H9 (cell line): ENCODE measurements around the gene ADAMTS17. TPM values are rescaled to one million over a fixed set of nuclear protein-coding genes. Genes with fewer than 3 reads are reported as not detected.

ENCODE experiments used
- DNase-seq: peaks from one replicate; pipeline ENCODE4 v3.0.0-alpha.2; 2017
- H2AFZ ChIP-seq: one replicate; pipeline ENCODE4 v1.6.1; 2013; ENCODE audit warnings: mild to moderate bottlenecking, low read length, control low read depth, moderate library complexity
- H2AK5ac ChIP-seq: 2 replicates; pipeline ENCODE4 v1.6.1; 2013; ENCODE audit warnings: low read length, control low read depth, mixed read lengths; ENCODE audit not compliant: insufficient read length
- H2BK120ac ChIP-seq: one replicate; pipeline ENCODE4 v1.6.1; 2013; ENCODE audit warnings: low read depth, mild to moderate bottlenecking, low read length, control low read depth, inconsistent platforms; ENCODE audit not compliant: poor library complexity, severe bottlenecking
- H2BK12ac ChIP-seq: 2 replicates; pipeline ENCODE4 v1.6.1; 2013; ENCODE audit warnings: low read length, control low read depth, mixed read lengths, low read depth; ENCODE audit not compliant: insufficient read length
- H2BK15ac ChIP-seq: 2 replicates; pipeline ENCODE4 v1.6.1; 2013; ENCODE audit warnings: low read depth, low read length, control low read depth
- H2BK20ac ChIP-seq: one replicate; pipeline ENCODE4 v1.6.1; 2013; ENCODE audit warnings: low read depth, mild to moderate bottlenecking, low read length, control low read depth, inconsistent platforms; ENCODE audit not compliant: poor library complexity, severe bottlenecking
- H2BK5ac ChIP-seq: 2 replicates; pipeline ENCODE4 v1.6.1; 2013; ENCODE audit warnings: low read length, control low read depth, mixed read lengths; ENCODE audit not compliant: insufficient read length
- H3K14ac ChIP-seq: 2 replicates; pipeline ENCODE4 v1.6.1; 2013; ENCODE audit warnings: low read length, control low read depth; ENCODE audit not compliant: insufficient read depth
- H3K18ac ChIP-seq: 2 replicates; pipeline ENCODE4 v1.6.1; 2013; ENCODE audit warnings: low read depth, mild to moderate bottlenecking, mixed read lengths, low read length, control low read depth; ENCODE audit not compliant: insufficient read length
- H3K23ac ChIP-seq: 2 replicates; pipeline ENCODE4 v1.6.1; 2013; ENCODE audit warnings: low read length, control low read depth, mixed read lengths, low read depth; ENCODE audit not compliant: insufficient read length
- H3K23me2 ChIP-seq: 2 replicates; pipeline ENCODE4 v1.6.1; 2013; ENCODE audit warnings: low read depth, mild to moderate bottlenecking, mixed read lengths, low read length, control low read depth; ENCODE audit not compliant: insufficient read length, poor library complexity, severe bottlenecking
- H3K27ac ChIP-seq: 2 replicates; pipeline ENCODE4 v1.5.1; 2013; ENCODE audit warnings: low read length, control low read depth, mixed read lengths, low read depth; ENCODE audit not compliant: insufficient read length
- H3K27me3 ChIP-seq: 2 replicates; pipeline ENCODE4 v1.6.1; 2013; ENCODE audit warnings: low read length, control low read depth, inconsistent platforms; ENCODE audit not compliant: insufficient read depth
- H3K4ac ChIP-seq: 2 replicates; pipeline ENCODE4 v1.6.1; 2013; ENCODE audit warnings: low read depth, mild to moderate bottlenecking, control low read depth, inconsistent platforms, low read length, moderate library complexity
- H3K4me1 ChIP-seq: 2 replicates; pipeline ENCODE4 v1.6.1; 2013; ENCODE audit warnings: low read length, control low read depth, inconsistent platforms; ENCODE audit not compliant: insufficient read depth
- H3K4me2 ChIP-seq: 2 replicates; pipeline ENCODE4 v1.6.1; 2013; ENCODE audit warnings: low read length, control low read depth, mixed read lengths; ENCODE audit not compliant: insufficient read length, insufficient read depth
- H3K56ac ChIP-seq: 2 replicates; pipeline ENCODE4 v1.6.1; 2013; ENCODE audit warnings: low read depth, mild to moderate bottlenecking, mixed read lengths, low read length, control low read depth; ENCODE audit not compliant: insufficient read length
- H3K79me1 ChIP-seq: 2 replicates; pipeline ENCODE4 v1.6.1; 2013; ENCODE audit warnings: low read depth, mild to moderate bottlenecking, moderate library complexity, low read length, control low read depth, inconsistent platforms; ENCODE audit not compliant: insufficient read depth, poor library complexity, severe bottlenecking
- H3K79me2 ChIP-seq: 2 replicates; pipeline ENCODE4 v1.6.1; 2013; ENCODE audit warnings: low read length, control low read depth, inconsistent platforms; ENCODE audit not compliant: insufficient read depth
- H3K9ac ChIP-seq: 2 replicates; pipeline ENCODE4 v1.6.1; 2013; ENCODE audit warnings: low read length, control low read depth, mixed read lengths; ENCODE audit not compliant: insufficient read length; ENCODE audit errors: extremely low read depth
- H3K9me3 ChIP-seq: one replicate; pipeline ENCODE4 v1.6.1; 2013; ENCODE audit warnings: low read depth, low read length, inconsistent platforms; ENCODE audit not compliant: control insufficient read depth
- H3T11ph ChIP-seq: one replicate; pipeline ENCODE4 v1.6.1; 2013; ENCODE audit warnings: mild to moderate bottlenecking, low read length, control low read depth, inconsistent platforms
- H4K20me1 ChIP-seq: one replicate; pipeline ENCODE4 v1.6.1; 2013; ENCODE audit not compliant: control insufficient read depth, insufficient read length, insufficient read depth
- H4K5ac ChIP-seq: 2 replicates; pipeline ENCODE4 v1.6.1; 2013; ENCODE audit warnings: low read depth, mild to moderate bottlenecking, mixed read lengths, low read length, control low read depth; ENCODE audit not compliant: insufficient read length
- H4K8ac ChIP-seq: replicated peaks from 2 replicates; pipeline ENCODE4 v1.6.1; 2013; ENCODE audit warnings: low read length, control low read depth, mixed read lengths, low read depth; ENCODE audit not compliant: insufficient read length
- H4K91ac ChIP-seq: 2 replicates; pipeline ENCODE4 v1.6.1; 2013; ENCODE audit warnings: low read depth, mild to moderate bottlenecking, moderate library complexity, mixed read lengths, low read length, control low read depth; ENCODE audit not compliant: insufficient read length
- H3K27ac Mint-ChIP-seq, 3 experiments: 2 replicates in 2 of 3; 3 replicates in 1 of 3; pipeline ENCODE4 v1.8.0; 2020 to 2021; ENCODE audit warnings: mixed read lengths in 3 of 3, mild to moderate bottlenecking in 1 of 3, moderate library complexity in 1 of 3
- H3K27me3 Mint-ChIP-seq: 2 replicates; pipeline ENCODE4 v1.8.0; 2021; ENCODE audit warnings: low read depth, mild to moderate bottlenecking, moderate library complexity, mixed read lengths
- H3K36me3 Mint-ChIP-seq, 3 experiments: 2 replicates in 2 of 3; 3 replicates in 1 of 3; pipeline ENCODE4 v1.8.0; 2020 to 2021; ENCODE audit warnings: low read depth in 3 of 3, mixed read lengths in 3 of 3; ENCODE audit not compliant: insufficient read depth in 1 of 3
- H3K4me1 Mint-ChIP-seq, 2 experiments: 2 replicates each; pipeline ENCODE4 v1.8.0; 2020; ENCODE audit warnings: mixed read lengths in 2 of 2
- H3K4me3 Mint-ChIP-seq, 2 experiments: 2 replicates in 1 of 2; 3 replicates in 1 of 2; pipeline ENCODE4 v1.8.0; 2020 to 2021; ENCODE audit warnings: mild to moderate bottlenecking in 2 of 2, mixed read lengths in 2 of 2, moderate library complexity in 1 of 2
- H3K9me3 Mint-ChIP-seq, 2 experiments: 2 replicates in 1 of 2; 3 replicates in 1 of 2; pipeline ENCODE4 v1.8.0; 2020; ENCODE audit warnings: mild to moderate bottlenecking in 2 of 2, mixed read lengths in 2 of 2, moderate library complexity in 1 of 2
- CTCF ChIP-seq: fragments of 200-600 bp; sonication (generic); conservative IDR thresholded peaks from 3 replicates; pipeline ENCODE4 v1.8.0; 2021; ENCODE audit warnings: antibody characterized with exemption, mild to moderate bottlenecking
- WGBS: extraction: QIAGEN DNeasy Blood & Tissue Kit; methylation state at CpG from one replicate; pipeline ENCODE4 v1.1.7; 2013; ENCODE audit warnings: missing lambda C conversion rate, low lambda C conversion rate, mixed read lengths; ENCODE audit not compliant: insufficient read length; ENCODE audit errors: extremely low coverage; 5-methylcytosine and 5-hydroxymethylcytosine counted together
- total RNA-seq: library from RNA; stranded (reverse); gene quantifications from 2 replicates; pipeline ENCODE4 v1.2.1, GENCODE V29; 2021

Gene ADAMTS17
- total RNA-seq, 1 experiment from 2014 or later, result 2.9 TPM

GRCh38 chr15:100285641-100286295 is 56.0 kb downstream of the ADAMTS17 start:
- H2BK12ac ChIP-seq, result no peak overlapping the region
- H3K4me1 ChIP-seq, result no peaks in the 10 kb centered on the region
- no peak for DNase-seq
- Mint-ChIP-seq H3K27ac (peak overlapping the region in 1 of 3 experiments; percentile 23; a peak in 3 of 7 replicates), H3K36me3 (peaks cover 0 to 3% (median 0%) of the 10 kb centered on the region in 3 experiments; a peak in 1 of 7 replicates), H3K4me3 (no peak overlapping the region), H3K9me3 (peaks cover 0 to 2% of the 10 kb centered on the region in 2 experiments; a peak in 1 of 5 replicates), H3K27me3 (no peaks in the 10 kb centered on the region), H3K4me1 (peaks cover under 1 to 4% of the 10 kb centered on the region in 2 experiments; a peak in 3 of 4 replicates)
- no peaks in the 10 kb centered on the region for H3K79me2 ChIP-seq
- H4K91ac ChIP-seq, result no peak overlapping the region
- H2BK5ac ChIP-seq, result no peak overlapping the region
- no peaks in the 10 kb centered on the region for H3K27me3 ChIP-seq
- H3K4me2 ChIP-seq, result no peak overlapping the region
- WGBS, result no CpG with 5 or more reads among the region's 15 CpGs
- H3K4ac ChIP-seq, result no peak overlapping the region
- TF ChIP-seq CTCF, result no peak
- H3K9ac ChIP-seq, result no peak overlapping the region
- no peak overlapping the region for H3K56ac ChIP-seq
- no peaks in the 10 kb centered on the region for H3K79me1 ChIP-seq
- H2AFZ ChIP-seq, result no peak overlapping the region
- peak overlapping the region; percentile 16; the same call in 1 of the 2 replicates for H3K14ac ChIP-seq
- no peak overlapping the region for H4K8ac ChIP-seq
- no peaks in the 10 kb centered on the region for H3K9me3 ChIP-seq
- no peak overlapping the region for H4K5ac ChIP-seq
- no peak overlapping the region for H3K18ac ChIP-seq
- H4K20me1 ChIP-seq, result no peaks in the 10 kb centered on the region
- H2AK5ac ChIP-seq, result no peak overlapping the region
- no peak overlapping the region for H3T11ph ChIP-seq
- no peak overlapping the region for H2BK15ac ChIP-seq
- H2BK120ac ChIP-seq, result no peak overlapping the region
- H2BK20ac ChIP-seq, result no peak overlapping the region
- no peak overlapping the region for H3K27ac ChIP-seq
- no peaks in the 10 kb centered on the region for H3K23me2 ChIP-seq
- no peak overlapping the region for H3K23ac ChIP-seq
